ENCODE data around the gene ARF5.
"Not testable (repeated sequence)": the region's sequence is repeated elsewhere in the genome, so short reads cannot be mapped to it uniquely, and the experiment has no call there.

The ARF5 gene

DNA sequence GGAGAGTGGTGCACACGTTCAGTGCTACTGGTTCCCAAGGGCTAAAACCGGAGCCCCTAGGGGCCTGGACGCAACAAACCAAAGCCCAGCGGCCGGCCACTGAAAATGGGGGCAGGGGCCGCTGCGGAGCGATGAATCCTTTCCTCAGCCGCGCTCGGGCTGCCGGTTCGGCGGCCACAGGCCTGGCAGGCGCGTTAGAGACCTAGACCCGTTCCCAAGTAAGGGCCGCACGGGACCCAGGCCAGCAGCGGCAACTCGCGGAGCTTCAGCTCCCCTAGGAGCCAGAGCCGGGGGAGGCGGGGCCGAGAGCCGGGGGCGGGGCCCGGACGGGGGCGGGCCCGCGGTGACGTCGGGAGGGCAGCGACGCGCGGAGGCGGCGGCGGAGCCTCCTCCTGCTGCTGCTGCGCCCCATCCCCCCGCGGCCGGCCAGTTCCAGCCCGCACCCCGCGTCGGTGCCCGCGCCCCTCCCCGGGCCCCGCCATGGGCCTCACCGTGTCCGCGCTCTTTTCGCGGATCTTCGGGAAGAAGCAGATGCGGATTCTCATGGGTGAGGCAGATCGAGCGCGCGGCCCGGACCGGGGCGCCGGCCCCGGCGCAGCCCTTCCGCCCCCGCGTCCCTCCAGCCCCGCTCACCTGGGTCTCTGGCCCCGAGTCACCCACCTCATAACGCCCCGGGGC is at the start of gene ARF5:
Gene ARF5, plus strand, starts transcription at position 393 of the 678 bp plus-strand sequence. Its CDS starts 88 bp downstream, at position 481.
- DNase-seq, result peak; percentile 56 to 74

DNA sequence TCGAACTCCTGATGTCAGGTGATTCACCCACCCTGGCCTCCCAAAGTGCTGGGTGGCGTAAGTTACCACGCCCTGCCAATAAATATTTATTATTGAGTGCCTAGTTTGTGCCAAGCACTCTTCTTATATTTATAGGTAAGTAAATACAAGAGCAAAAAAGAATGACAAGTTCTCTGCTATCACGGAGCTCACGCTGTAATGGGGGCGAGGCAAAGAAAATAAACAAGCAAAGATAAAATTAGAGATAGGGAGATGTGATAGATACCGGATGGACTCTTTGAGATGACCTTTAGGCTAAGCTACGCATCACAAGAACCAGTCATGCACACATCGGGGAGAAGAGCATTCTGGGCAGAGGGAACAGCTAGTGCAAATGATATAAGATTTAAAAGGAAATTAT is 49.1 kb upstream of the ARF5 start:
- DNase-seq, result no peak

DNA sequence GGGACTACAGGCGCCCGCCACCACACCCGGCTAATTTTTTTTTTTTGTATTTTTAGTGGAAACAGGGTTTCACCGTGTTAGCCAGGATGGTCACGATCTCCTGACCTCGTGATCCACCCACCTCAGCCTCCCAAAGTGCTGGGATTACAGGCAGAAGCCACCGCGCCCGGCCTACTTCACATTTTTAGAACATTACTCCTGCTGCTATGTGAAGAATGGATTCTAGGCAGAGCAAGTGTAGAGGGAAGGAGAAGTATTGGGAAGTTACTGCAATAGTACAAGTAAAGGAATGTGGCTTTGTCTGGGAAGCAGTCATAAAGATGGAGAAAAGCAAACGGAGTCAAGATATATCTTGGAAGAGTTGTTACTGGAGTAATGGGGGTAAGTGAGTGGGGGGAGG is 47.8 kb upstream of the ARF5 start:
- not testable (repeated sequence) for DNase-seq

- no peak for DNase-seq
These were observed 46.7 kb upstream of the ARF5 start for GRCh38 chr7:127541548-127541947.

- DNase-seq, result no peak
These were observed 41.9 kb upstream of the ARF5 start for GRCh38 chr7:127546313-127546712.

DNA sequence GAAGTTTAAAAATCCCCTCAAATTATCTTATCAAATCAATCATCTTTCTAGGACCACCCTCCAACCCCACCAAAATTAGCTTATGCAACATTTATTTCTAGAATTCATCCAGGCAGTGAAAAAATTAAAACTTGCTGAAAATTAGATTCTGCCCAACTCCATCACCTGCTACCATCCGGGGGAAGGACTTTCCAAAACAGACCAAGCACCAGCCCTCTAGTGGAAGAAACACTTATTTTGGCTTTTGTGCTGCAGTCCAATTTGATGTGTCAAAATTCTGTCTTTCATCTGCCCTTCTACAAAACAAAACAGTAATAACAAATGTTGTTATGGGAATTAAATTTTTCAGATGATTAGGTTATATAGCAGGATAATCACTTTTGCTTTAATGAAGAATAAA is 38.0 kb upstream of the ARF5 start:
- peak; percentile 21 to 29 for DNase-seq

DNA sequence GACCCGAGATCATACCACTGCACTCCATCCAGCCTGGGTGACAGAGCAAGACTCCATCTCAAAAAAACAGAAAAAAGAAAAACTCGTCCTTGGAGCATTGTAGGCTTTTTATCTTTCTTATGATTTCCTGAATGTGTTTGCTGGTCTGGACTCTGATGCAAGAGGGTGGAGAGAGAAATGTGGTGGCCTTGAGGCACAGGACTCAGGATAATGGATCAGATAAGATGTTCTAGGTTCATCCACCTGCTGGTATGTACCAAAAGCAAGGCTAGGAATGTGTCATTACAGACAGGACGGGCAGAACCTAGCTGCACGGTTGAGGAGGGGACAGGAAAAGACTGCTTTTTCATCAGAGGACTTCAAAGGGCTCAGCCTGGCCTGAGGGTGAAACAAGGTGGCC is 36.3 kb upstream of the ARF5 start:
- DNase-seq, result no peak

GRCh38 chr7:127556404-127556803 is 31.8 kb upstream of the ARF5 start:
- DNase-seq, result no peak

GRCh38 chr7:127557803-127558202 is 30.4 kb upstream of the ARF5 start:
- DNase-seq, result no peak

DNA sequence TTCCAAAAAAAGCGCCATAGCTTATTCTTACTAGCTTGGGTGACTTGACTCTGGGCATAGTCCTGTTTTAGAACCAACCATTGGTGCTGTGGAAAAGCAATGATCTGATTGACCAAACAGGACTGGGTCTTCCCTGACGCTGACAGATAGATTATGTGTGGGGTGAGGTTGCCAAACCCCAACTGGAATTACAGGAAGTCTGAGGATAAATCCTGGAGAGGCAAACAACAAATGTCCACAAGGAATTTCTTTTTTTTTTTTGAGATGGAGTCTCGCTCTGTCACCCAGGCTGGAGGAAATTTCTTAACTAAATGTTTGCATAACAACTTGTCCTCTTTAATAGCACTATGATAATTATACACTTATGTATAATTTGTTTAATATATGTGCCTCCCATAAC is 22.0 kb upstream of the ARF5 start:
- no peak for DNase-seq

GRCh38 chr7:127568034-127568433 is 20.2 kb upstream of the ARF5 start:
- DNase-seq, result not testable (repeated sequence)

DNA sequence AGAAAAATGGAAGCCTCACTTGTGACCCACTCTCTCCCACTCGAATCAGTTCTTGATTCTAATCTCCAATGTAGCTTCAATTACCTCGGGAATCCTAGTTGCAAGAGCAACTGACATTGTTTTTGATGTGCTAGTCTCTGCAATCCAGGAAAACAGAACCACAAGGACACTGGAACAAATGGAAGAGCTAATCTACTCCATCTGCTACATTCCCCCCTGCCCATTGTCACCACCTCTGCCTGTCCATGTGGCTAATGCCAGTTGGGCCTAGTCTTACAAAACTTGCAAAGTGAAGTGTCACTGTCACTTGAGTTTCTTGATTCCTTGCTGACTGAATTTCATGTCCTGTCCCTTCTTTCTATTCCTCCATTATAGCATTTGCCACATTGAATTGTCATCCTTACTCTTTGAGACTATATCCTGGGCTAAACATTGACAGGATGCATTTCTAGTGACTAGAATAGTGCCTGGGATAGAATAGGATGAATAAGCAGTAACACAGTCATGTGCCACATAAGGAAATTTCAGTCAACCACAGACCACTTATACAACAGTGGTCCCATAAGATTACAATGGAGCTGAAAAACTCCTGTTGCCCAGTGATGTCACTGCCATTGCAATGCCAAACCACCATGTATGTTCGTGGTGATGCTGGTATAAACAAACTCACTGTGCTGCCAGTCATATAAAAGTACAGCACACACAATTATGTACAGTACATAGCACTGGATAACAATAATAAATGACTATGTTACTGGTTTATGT is 16.3 kb upstream of the ARF5 start:
- DNase-seq, result no peak

- peak; percentile 11 to 18 for DNase-seq
These were observed 10.1 kb upstream of the ARF5 start for GRCh38 chr7:127578036-127578684.

GRCh38 chr7:127578711-127579275 is 9.4 kb upstream of the ARF5 start:
- no peak for DNase-seq

GRCh38 chr7:127580612-127581011 is 7.6 kb upstream of the ARF5 start:
- DNase-seq, result no peak

DNA sequence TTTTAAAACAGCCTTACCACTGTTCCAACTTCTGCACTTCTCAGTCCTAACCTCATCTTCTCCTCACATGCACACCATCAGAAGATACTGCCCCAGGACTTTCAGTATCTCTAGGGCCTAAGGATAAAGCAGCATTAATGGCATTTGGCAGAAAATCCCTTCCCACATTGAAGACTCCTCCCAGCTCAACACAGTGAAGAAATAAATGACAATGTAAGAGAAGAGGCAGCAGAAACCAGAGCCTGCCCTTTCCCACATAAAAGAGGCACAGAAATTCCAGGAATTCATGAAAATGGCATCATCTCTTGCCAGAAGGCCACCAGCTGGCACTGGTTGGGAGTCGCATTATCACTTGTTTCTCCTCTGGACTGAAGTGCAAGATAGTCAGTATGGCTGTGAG is 6.5 kb upstream of the ARF5 start:
- DNase-seq, result no peak

GRCh38 chr7:127582361-127582760 is 5.8 kb upstream of the ARF5 start:
- DNase-seq, result no peak

DNA sequence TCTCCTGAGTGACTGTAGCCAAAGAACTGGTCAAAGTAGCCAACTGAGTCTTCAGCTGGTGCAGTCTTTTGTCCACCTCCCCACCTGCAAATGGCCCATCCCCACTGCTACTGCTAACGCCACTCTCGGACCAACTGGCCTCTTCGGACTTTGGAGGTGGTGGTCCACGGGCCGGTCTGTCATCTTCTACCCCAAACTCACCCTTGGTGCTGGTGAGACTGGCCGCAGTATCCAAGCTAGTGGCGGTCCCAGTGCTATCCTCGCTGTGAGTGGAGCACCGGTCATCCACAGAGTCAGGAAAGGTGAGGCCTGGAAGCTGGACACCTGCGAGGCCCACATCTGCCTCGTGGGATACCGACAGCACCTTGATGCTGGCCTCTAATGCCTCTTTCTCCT is 3.6 kb upstream of the ARF5 start:
- DNase-seq, result no peak

DNA sequence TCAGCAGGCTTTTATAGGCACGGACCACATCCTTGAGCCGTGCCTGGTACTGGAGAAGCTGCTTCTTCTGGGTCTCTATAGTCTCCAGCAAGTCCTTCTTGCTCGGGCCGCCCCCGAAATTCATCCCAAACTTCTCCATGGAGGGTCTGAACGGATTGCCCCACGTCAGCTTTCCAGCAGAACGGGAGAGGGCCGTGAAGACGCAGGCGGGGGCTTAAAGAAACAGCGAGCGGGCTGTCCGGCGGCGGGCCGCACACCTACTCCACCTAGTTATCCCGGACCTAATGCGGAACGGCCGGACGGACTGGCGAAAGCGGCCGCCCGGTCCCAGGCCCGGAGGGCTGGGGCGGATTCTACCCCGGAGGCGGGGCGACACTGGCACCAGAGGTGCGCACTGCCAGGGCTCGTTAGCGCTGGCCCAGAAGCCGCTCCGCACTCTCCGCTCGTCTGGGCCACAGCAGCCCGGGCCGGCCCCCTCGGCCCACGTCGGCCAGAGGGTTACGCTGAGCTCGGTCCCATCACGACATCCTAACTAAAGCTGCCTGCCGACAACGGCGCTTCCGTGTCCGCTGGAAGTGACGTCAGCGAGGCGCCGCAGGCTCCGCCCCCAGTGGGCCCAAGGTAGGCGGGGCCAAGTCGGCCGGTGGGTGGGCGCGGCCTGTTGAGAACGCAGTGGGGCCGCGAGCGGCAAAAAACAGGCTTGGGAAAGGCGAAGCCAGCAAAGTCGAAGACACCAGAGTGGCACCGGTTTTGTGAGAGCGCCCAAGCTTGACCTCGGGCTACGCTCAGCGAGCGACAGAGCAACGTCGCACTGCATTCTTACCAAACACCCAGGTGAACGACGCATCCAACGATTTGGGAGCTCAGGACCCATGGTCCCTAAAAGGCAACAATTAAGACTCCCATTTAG is 2.9 kb upstream of the ARF5 start, which contains the start of gene GCC1:
Gene GCC1, minus strand, starts transcription at position 553 of the 910 bp plus-strand sequence. Its CDS starts 414 bp downstream, at position 139.
- DNase-seq, result peak; percentile 65 to 71

- no peak for DNase-seq
These were observed 1.9 kb upstream of the ARF5 start for GRCh38 chr7:127586346-127586745.

GRCh38 chr7:127587663-127588018 is 570 bp upstream of the ARF5 start:
- DNase-seq, result no peak

- peak; percentile 49 to 61 for DNase-seq
These were observed 679 bp downstream of the ARF5 start for GRCh38 chr7:127588697-127589482.

Data from Kasumi-1 (cell line).